Skeletal muscle tissue (tissue), 1 donor: ENCODE results near the gene TNFSF8. TPM values are rescaled to one million over a fixed set of nuclear protein-coding genes. Genes with fewer than 3 reads are reported as not detected.

Experiments
- total RNA-seq: library from RNA; depleted of rRNA; stranded (reverse); fragments of >200 nt; gene quantifications from one replicate; pipeline ENCODE4 v1.2.3, GENCODE V29; 2014

The TNFSF8 gene
- total RNA-seq, 1 donor from 2014 or later = 1.0 TPM

Other genes starting within 250 kb of the TNFSF8 start
- not detected for gene TEX48, start 248.4 kb downstream of the TNFSF8 start, total RNA-seq
- 0.52 TPM for gene TNFSF15, start 124.6 kb downstream of the TNFSF8 start, total RNA-seq
- gene TNC, start 187.6 kb upstream of the TNFSF8 start, total RNA-seq = 30.8 TPM